A549 (cell line): ENCODE data around the gene ERH. TPM values are rescaled to one million over a fixed set of nuclear protein-coding genes. Genes with fewer than 3 reads are reported as not detected.

ENCODE experiments used
- ATAC-seq, 2 experiments: fragments of 200-7000 bp in 1 of 2; fragments of >200 bp in 1 of 2; cut with Nextera tagmentation in 1 of 2; cut with Tn5 transposase in 1 of 2; 3 replicates each; pipeline versions ENCODE4 v1.8.0 to v1.9.1; 2018 to 2020; ENCODE audit warnings: mild to moderate bottlenecking in 1 of 2, moderate library complexity in 1 of 2
- CTCF ChIA-PET: fragments of 300-600 bp; sonication (Branson Sonifier 250); formaldehyde crosslinking; extraction: SDS; loops from one replicate; lab custom pipeline; 2021; ENCODE audit warnings: antibody characterized with exemption, inconsistent platforms; lab: Yijun Ruan, JAX
- POLR2A ChIA-PET: fragments of 350-600 bp; formaldehyde crosslinking; extraction: SDS; loops from one replicate; lab custom pipeline; 2021; ENCODE audit warnings: antibody characterized with exemption, inconsistent platforms; lab: Yijun Ruan, JAX
- DNase-seq, 2 experiments: peaks; one replicate each; pipeline versions ENCODE4 v3.0.0 to v3.0.0-alpha.2; 2011 to 2016; ENCODE audit warnings: low read depth in 1 of 2, low spot score in 1 of 2
- FAIRE-seq: peaks from 2 replicates; lab custom pipeline; 2011; peaks lifted over from hg19 to GRCh38; lab: Jason Lieb, UNC
- H3K27ac ChIP-seq, 2 experiments: fragments of >200 bp; sonication (Bioruptor Twin); formaldehyde crosslinking; 3 replicates each; pipeline ENCODE4 v1.5.1; 2016 to 2017
- H3K4me1 ChIP-seq: fragments of >200 bp; sonication (Bioruptor Twin); formaldehyde crosslinking; 3 replicates; pipeline ENCODE4 v1.6.1; 2016
- H3K4me2 ChIP-seq: fragments of >200 bp; sonication (Bioruptor Twin); formaldehyde crosslinking; 3 replicates; pipeline ENCODE4 v1.6.1; 2016
- H3K4me3 ChIP-seq: fragments of >200 bp; sonication (Bioruptor Twin); formaldehyde crosslinking; 3 replicates; pipeline ENCODE4 v1.5.1; 2016
- H3K9me3 ChIP-seq: fragments of >200 bp; sonication (Bioruptor Twin); formaldehyde crosslinking; 3 replicates; pipeline ENCODE4 v1.6.1; 2016
- BCL3 ChIP-seq: fragments of >200 bp; sonication (Bioruptor Twin); formaldehyde crosslinking; IDR thresholded peaks from 3 replicates; pipeline ENCODE4 v1.6.1; 2016
- BHLHE40 ChIP-seq: IDR thresholded peaks from 2 replicates; pipeline ENCODE4 v1.6.1; 2012; ENCODE audit warnings: low read depth, low read length, inconsistent platforms
- CEBPB ChIP-seq, 2 experiments: fragments of >200 bp in 1 of 2; sonication (Bioruptor Twin) in 1 of 2; formaldehyde crosslinking in 1 of 2; IDR thresholded peaks; 2 replicates each; pipeline ENCODE4 v1.6.1; 2012 to 2016
- CHD4 ChIP-seq: fragments of 200-600 bp; sonication (generic); IDR thresholded peaks from 2 replicates; pipeline ENCODE4 v1.6.1; 2016; ENCODE audit warnings: antibody characterized with exemption, mild to moderate bottlenecking, borderline replicate concordance
- E2F6 ChIP-seq: IDR thresholded peaks from 2 replicates; pipeline ENCODE4 v1.6.1; 2012; ENCODE audit warnings: low read depth, borderline replicate concordance
- EHMT2 ChIP-seq: fragments of 200-600 bp; sonication (generic); IDR thresholded peaks from 2 replicates; pipeline ENCODE4 v1.6.1; 2016; ENCODE audit warnings: antibody characterized with exemption, low read depth, mild to moderate bottlenecking, moderate library complexity
- EP300 ChIP-seq, 2 experiments: fragments of >200 bp; sonication (Bioruptor Twin); formaldehyde crosslinking; IDR thresholded peaks; 2 replicates in 1 of 2; 3 replicates in 1 of 2; pipeline ENCODE4 v1.6.1; 2016 to 2017
- FOSL2 ChIP-seq, 2 experiments: fragments of 450-650 bp in 1 of 2; fragments of >200 bp in 1 of 2; sonication (Bioruptor Twin) in 1 of 2; formaldehyde crosslinking; IDR thresholded peaks; 2 replicates each; pipeline versions ENCODE4 v1.5.0 to v1.6.1; 2016 to 2020; ENCODE audit warnings: mild to moderate bottlenecking in 1 of 2, moderate library complexity in 1 of 2
- FOXS1 ChIP-seq: fragments of 250-450 bp; sonication (Bioruptor Pico); IDR thresholded peaks from 2 replicates; pipeline ENCODE4 v1.5.0; 2020; ENCODE audit warnings: mild to moderate bottlenecking, moderate library complexity
- HMGXB4 ChIP-seq: fragments of 250-450 bp; sonication (Bioruptor Pico); IDR thresholded peaks from 2 replicates; pipeline ENCODE4 v1.5.0; 2021; ENCODE audit warnings: mild to moderate bottlenecking, moderate library complexity, borderline replicate concordance
- HOXA7 ChIP-seq: fragments of 250-450 bp; sonication (Bioruptor Pico); IDR thresholded peaks from 2 replicates; pipeline ENCODE4 v1.5.0; 2020; ENCODE audit warnings: mild to moderate bottlenecking, moderate library complexity
- HOXB5 ChIP-seq: fragments of 250-450 bp; sonication (Bioruptor Pico); IDR thresholded peaks from 2 replicates; pipeline ENCODE4 v1.5.0; 2020; ENCODE audit warnings: mild to moderate bottlenecking, moderate library complexity
- JUNB ChIP-seq: fragments of >200 bp; sonication (Bioruptor Twin); formaldehyde crosslinking; IDR thresholded peaks from 2 replicates; pipeline ENCODE4 v1.6.1; 2016
- MAZ ChIP-seq: fragments of 150-350 bp; IDR thresholded peaks from 2 replicates; pipeline ENCODE4 v1.6.1; 2014; ENCODE audit warnings: antibody characterized with exemption, low read depth, low read length, borderline replicate concordance
- NPAS2 ChIP-seq: fragments of 250-450 bp; sonication (Bioruptor Pico); IDR thresholded peaks from 2 replicates; pipeline ENCODE4 v1.8.0; 2022; ENCODE audit warnings: mild to moderate bottlenecking, moderate library complexity, borderline replicate concordance
- NR3C1 ChIP-seq: fragments of >200 bp; sonication (Bioruptor Twin); formaldehyde crosslinking; IDR thresholded peaks from 3 replicates; pipeline ENCODE4 v1.6.1; 2017
- POLR2A ChIP-seq: IDR thresholded peaks from 2 replicates; pipeline ENCODE4 v1.6.1; 2012; ENCODE audit warnings: mild to moderate bottlenecking, low read length
- RAD21 ChIP-seq, 2 experiments: fragments of >200 bp in 1 of 2; sonication (Bioruptor Twin) in 1 of 2; formaldehyde crosslinking in 1 of 2; IDR thresholded peaks in 1 of 2; conservative IDR thresholded peaks in 1 of 2; 2 replicates in 1 of 2; 3 replicates in 1 of 2; pipeline ENCODE4 v1.6.1; 2012 to 2018; ENCODE audit warnings: inconsistent platforms in 1 of 2
- RARB ChIP-seq: fragments of 250-450 bp; sonication (Bioruptor Pico); IDR thresholded peaks from 2 replicates; pipeline ENCODE4 v1.8.0; 2021; ENCODE audit warnings: mild to moderate bottlenecking, moderate library complexity
- RCOR1 ChIP-seq: fragments of 150-350 bp; IDR thresholded peaks from 2 replicates; pipeline ENCODE4 v1.6.1; 2014; ENCODE audit warnings: antibody characterized with exemption, low read length, low read depth
- RFX5 ChIP-seq: fragments of 450-650 bp; IDR thresholded peaks from 2 replicates; pipeline ENCODE4 v1.7.1; 2014; ENCODE audit warnings: antibody characterized with exemption, mild to moderate bottlenecking, moderate library complexity
- RNF2 ChIP-seq: fragments of 200-600 bp; sonication (generic); IDR thresholded peaks from 2 replicates; pipeline ENCODE4 v1.6.1; 2016; ENCODE audit warnings: low read depth, mild to moderate bottlenecking, antibody characterized with exemption, moderate library complexity, borderline replicate concordance
- TFCP2L1 ChIP-seq: fragments of 250-450 bp; sonication (Bioruptor Pico); IDR thresholded peaks from 2 replicates; pipeline ENCODE4 v1.5.0; 2021; ENCODE audit warnings: mild to moderate bottlenecking
- USF2 ChIP-seq: fragments of 450-650 bp; IDR thresholded peaks from 2 replicates; pipeline ENCODE4 v1.6.1; 2014; ENCODE audit warnings: antibody characterized with exemption
- ZFP36 ChIP-seq: fragments of 450-650 bp; IDR thresholded peaks from 2 replicates; pipeline ENCODE4 v1.6.1; 2014; ENCODE audit warnings: borderline replicate concordance; ENCODE audit not compliant: partially characterized antibody
- ZNF302 ChIP-seq: fragments of 250-450 bp; sonication (Bioruptor Pico); IDR thresholded peaks from 2 replicates; pipeline ENCODE4 v1.9.0; 2021; ENCODE audit warnings: inconsistent platforms, mild to moderate bottlenecking, moderate library complexity
- WGBS: methylation state at CpG from one replicate; pipeline ENCODE4 v1.1.6; 2017; ENCODE audit errors: missing lambda C conversion rate; 5-methylcytosine and 5-hydroxymethylcytosine counted together
- polyA plus RNA-seq, 4 experiments: library from polyadenylated mRNA; depleted of rRNA in 3 of 4; stranded (reverse); fragments of >200 nt; fragmentation: RNase III in 1 of 4; extraction: RNeasy Plus Mini Kit Qiagen cat#74134 plus additional on column Dnase treatment in 1 of 4; gene quantifications; 2 replicates in 3 of 4; 3 replicates in 1 of 4; pipeline ENCODE4 v1.2.3, GENCODE V29; 2011 to 2017
- TF ChIP-seq, protein P1 (sequence below): fragments of 150-350 bp; IDR thresholded peaks from 2 replicates; pipeline ENCODE4 v1.6.1; 2014; ENCODE audit warnings: low read depth, mild to moderate bottlenecking, low read length

ERH gene
- polyA plus RNA-seq, 2 of the 4 experiments (the other 2 are of a cell fraction), result 377 to 562 TPM

- DNase-seq (no peak), ATAC-seq (no peak), FAIRE-seq (no peak)
- ChIA-PET POLR2A (no interaction called here), CTCF (interaction anchor here (1.0 to 3.4 kb wide), 3 partner anchors 15 to 122 kb away, joined by 3 to 15 read pairs (median 6); no protein-coding TSS in a partner anchor)
- Histone ChIP-seq H3K9me3 (no peaks in the 10 kb centered on the region), H3K4me3 (no peak overlapping the region), H3K4me2 (no peak overlapping the region), H3K4me1 (no peaks in the 10 kb centered on the region), H3K27ac (no peak overlapping the region)
- no peak for TF ChIP-seq FOXS1 (CRISPR knock-in tag)
- no peak for TF ChIP-seq ZNF302
- no peak for TF ChIP-seq MAZ
- TF ChIP-seq USF2, result no peak
- TF ChIP-seq NR3C1, result no peak
- TF ChIP-seq EHMT2, result no peak
- TF ChIP-seq JUNB, result no peak
- TF ChIP-seq, protein P1, sequence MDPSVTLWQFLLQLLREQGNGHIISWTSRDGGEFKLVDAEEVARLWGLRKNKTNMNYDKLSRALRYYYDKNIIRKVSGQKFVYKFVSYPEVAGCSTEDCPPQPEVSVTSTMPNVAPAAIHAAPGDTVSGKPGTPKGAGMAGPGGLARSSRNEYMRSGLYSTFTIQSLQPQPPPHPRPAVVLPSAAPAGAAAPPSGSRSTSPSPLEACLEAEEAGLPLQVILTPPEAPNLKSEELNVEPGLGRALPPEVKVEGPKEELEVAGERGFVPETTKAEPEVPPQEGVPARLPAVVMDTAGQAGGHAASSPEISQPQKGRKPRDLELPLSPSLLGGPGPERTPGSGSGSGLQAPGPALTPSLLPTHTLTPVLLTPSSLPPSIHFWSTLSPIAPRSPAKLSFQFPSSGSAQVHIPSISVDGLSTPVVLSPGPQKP, result no peak
- WGBS, result 81% methylated on average over 4 of the region's 4 CpGs
Observed at GRCh38 chr14:69363964-69364363, 34.1 kb downstream of the ERH start.

GRCh38 chr14:69363055-69363454, 35.0 kb downstream of the ERH start:
- POLR2A ChIA-PET, result no interaction called here
- CTCF ChIA-PET, result interaction anchor here (1.0 to 3.4 kb wide), 6 partner anchors 12 to 121 kb away, joined by 3 to 15 read pairs (median 4); partner anchors contain the start of genes ERH and SLC39A9
- Histone ChIP-seq H3K4me1 (no peaks in the 10 kb centered on the region), H3K27ac (no peak overlapping the region), H3K4me3 (no peak overlapping the region), H3K9me3 (no peaks in the 10 kb centered on the region), H3K4me2 (no peak overlapping the region)
- no peak for FAIRE-seq
- ATAC-seq, result peak; percentile 37 to 68; a peak in 3 of 6 replicates
- DNase-seq, result peak in 1 of 2 experiments; percentile 14
- 80% methylated on average over 9 of the region's 9 CpGs for WGBS
- TF ChIP-seq RAD21 (conservative IDR thresholded peaks at IDR 0.05 in 1 of 2, IDR thresholded peaks at IDR 0.05 in 1 of 2) (peak; percentile 23 to 54; a peak in 3 of 5 replicates), RCOR1 (no peak)

DNA sequence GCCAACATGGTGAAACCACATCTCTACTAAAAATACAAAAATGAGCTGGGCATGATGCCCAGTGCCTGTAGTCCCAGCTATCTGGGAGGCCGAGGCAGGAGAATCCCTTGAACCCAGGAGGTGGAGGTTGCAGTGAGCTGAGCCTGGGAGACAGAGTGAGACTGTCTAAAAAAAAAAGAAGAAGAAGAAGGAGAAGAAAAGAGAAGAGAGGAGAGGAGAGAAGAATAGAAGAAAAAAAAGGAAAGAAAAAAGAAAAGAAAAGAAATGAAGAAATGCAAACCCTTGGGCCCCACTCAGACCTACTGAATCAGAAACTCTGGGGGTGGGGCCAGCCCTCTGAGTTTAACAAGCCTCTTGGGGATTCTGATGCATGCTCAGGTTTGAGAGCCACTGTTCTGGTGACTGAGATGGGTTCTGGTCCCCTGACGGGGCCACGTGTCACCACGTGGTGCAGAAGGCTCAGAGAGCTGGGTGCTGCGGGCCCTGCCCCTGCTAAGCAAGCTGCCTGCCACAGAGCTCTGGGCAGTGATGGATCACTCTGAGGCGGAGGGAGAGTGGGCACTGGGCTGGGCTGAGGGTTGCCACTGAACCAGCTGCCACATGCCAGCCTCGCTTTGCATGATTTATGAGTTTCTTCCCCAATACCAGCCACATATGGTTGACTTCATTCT, 37.5 kb downstream of the ERH start:
- POLR2A ChIA-PET, result no interaction called here
- 96% methylated on average over 7 of the region's 7 CpGs for WGBS
- no peak for FAIRE-seq
- TF ChIP-seq RARB (CRISPR knock-in tag) (no peak), HMGXB4 (no peak), TFCP2L1 (CRISPR knock-in tag) (no peak), HOXB5 (CRISPR knock-in tag) (no peak), HOXA7 (CRISPR knock-in tag) (no peak), EP300 (IDR thresholded peaks at IDR 0.05) (no peak), RNF2 (no peak), BCL3 (no peak), BHLHE40 (no peak), POLR2A (no peak), NPAS2 (CRISPR knock-in tag) (no peak), CHD4 (no peak), ZFP36 (no peak), ZNF302 (no peak), RFX5 (no peak), FOSL2 (IDR thresholded peaks at IDR 0.05) (no peak), FOSL2 (CRISPR knock-in tag; IDR thresholded peaks at IDR 0.05) (no peak), E2F6 (no peak), CEBPB (IDR thresholded peaks at IDR 0.05) (no peak)

More for the DNA sequence above, 37.5 kb downstream of the ERH start:
- H3K27ac ChIP-seq, result no peak overlapping the region
- H3K9me3 ChIP-seq, result no peaks in the 10 kb centered on the region
- peaks cover 7% of the 10 kb centered on the region; the same call in 1 of the 3 replicates for H3K4me1 ChIP-seq
- CTCF ChIA-PET, result interaction anchor here (0.6 to 4.8 kb wide), 6 partner anchors 13 to 367 kb away, joined by 3 to 35 read pairs (median 3); no protein-coding TSS in a partner anchor
- ATAC-seq (no peak), DNase-seq (no peak)
- H3K4me2 ChIP-seq, result no peak overlapping the region
- no peak overlapping the region for H3K4me3 ChIP-seq
